ENCODE results near the gene BARHL1.
"Not testable (repeated sequence)": the region's sequence is repeated elsewhere in the genome, so short reads cannot be mapped to it uniquely, and the experiment has no call there.

BARHL1 gene

GRCh38 chr9:132547976-132548730 lies 34.3 kb upstream of the BARHL1 start:
- DNase-seq (no peak), ATAC-seq (replicated peaks) (no peak)
- Mint-ChIP-seq H3K27ac (no peak overlapping the region), H3K9me3 (peaks cover 1 to 2% of the 10 kb centered on the region in 2 donors), H3K27me3 (peaks cover 37 to 58% of the 10 kb centered on the region in 2 donors), H3K4me3 (no peak overlapping the region), H3K4me1 (peaks cover 3 to 9% of the 10 kb centered on the region in 2 donors), H3K36me3 (no peaks in the 10 kb centered on the region)

GRCh38 chr9:132548751-132549640 lies 33.4 kb upstream of the BARHL1 start:
- Mint-ChIP-seq H3K4me1 (peaks cover 3 to 9% of the 10 kb centered on the region in 2 donors), H3K36me3 (peaks cover 0 to 4% of the 10 kb centered on the region in 2 donors), H3K27ac (no peak overlapping the region), H3K4me3 (no peak overlapping the region), H3K9me3 (peaks cover 4 to 6% of the 10 kb centered on the region in 2 donors), H3K27me3 (peaks cover 38 to 55% of the 10 kb centered on the region in 2 donors)
- DNase-seq (no peak), ATAC-seq (replicated peaks) (no peak)

GRCh38 chr9:132551556-132551955 lies 30.9 kb upstream of the BARHL1 start:
- H3K27ac Mint-ChIP-seq, result no peak overlapping the region
- H3K27me3 Mint-ChIP-seq, result peaks cover 34 to 56% of the 10 kb centered on the region in 2 donors
- ATAC-seq (replicated peaks) (no peak), DNase-seq (no peak)
- peaks cover 0 to 3% of the 10 kb centered on the region in 2 donors for H3K4me1 Mint-ChIP-seq
- peaks cover 4 to 6% of the 10 kb centered on the region in 2 donors for H3K9me3 Mint-ChIP-seq
- H3K36me3 Mint-ChIP-seq, result peaks cover 0 to 4% of the 10 kb centered on the region in 2 donors
- no peak overlapping the region for H3K4me3 Mint-ChIP-seq

- Mint-ChIP-seq H3K9me3 (peaks cover 4 to 6% of the 10 kb centered on the region in 2 donors), H3K36me3 (peaks cover 0 to 4% of the 10 kb centered on the region in 2 donors), H3K4me3 (no peak overlapping the region), H3K4me1 (no peaks in the 10 kb centered on the region), H3K27me3 (peaks cover 34 to 51% of the 10 kb centered on the region in 2 donors), H3K27ac (no peak overlapping the region)
- DNase-seq (no peak), ATAC-seq (replicated peaks) (no peak)
These were observed 30.4 kb upstream of the BARHL1 start for GRCh38 chr9:132552041-132552440.

- H3K27ac Mint-ChIP-seq, result no peak overlapping the region
- H3K9me3 Mint-ChIP-seq, result peaks cover 4 to 6% of the 10 kb centered on the region in 2 donors
- no peaks in the 10 kb centered on the region for H3K4me1 Mint-ChIP-seq
- H3K36me3 Mint-ChIP-seq, result peaks cover 0 to 4% of the 10 kb centered on the region in 2 donors
- no peak for DNase-seq
- H3K4me3 Mint-ChIP-seq, result no peak overlapping the region
- H3K27me3 Mint-ChIP-seq, result peaks cover 35 to 46% of the 10 kb centered on the region in 2 donors
- no peak for ATAC-seq (replicated peaks)
These were observed 27.7 kb upstream of the BARHL1 start for GRCh38 chr9:132554755-132555154.

- Mint-ChIP-seq H3K27ac (no peak overlapping the region), H3K4me1 (no peaks in the 10 kb centered on the region), H3K4me3 (no peak overlapping the region), H3K9me3 (peaks cover 4 to 6% of the 10 kb centered on the region in 2 donors), H3K36me3 (peaks cover 0 to 4% of the 10 kb centered on the region in 2 donors), H3K27me3 (peaks cover 36 to 48% of the 10 kb centered on the region in 2 donors)
- DNase-seq (no peak), ATAC-seq (replicated peaks) (no peak)
These were observed 26.9 kb upstream of the BARHL1 start for GRCh38 chr9:132555528-132555927.

- ATAC-seq (replicated peaks) (no peak), DNase-seq (no peak)
- H3K4me3 Mint-ChIP-seq, result no peak overlapping the region
- no peaks in the 10 kb centered on the region for H3K4me1 Mint-ChIP-seq
- peaks cover 4 to 6% of the 10 kb centered on the region in 2 donors for H3K9me3 Mint-ChIP-seq
- H3K36me3 Mint-ChIP-seq, result peaks cover 0 to 4% of the 10 kb centered on the region in 2 donors
- peaks cover 34 to 50% of the 10 kb centered on the region in 2 donors for H3K27me3 Mint-ChIP-seq
- H3K27ac Mint-ChIP-seq, result no peak overlapping the region
These were observed 26.2 kb upstream of the BARHL1 start for GRCh38 chr9:132556235-132556634.

- no peak overlapping the region for H3K4me3 Mint-ChIP-seq
- H3K27ac Mint-ChIP-seq, result no peak overlapping the region
- peaks cover 4 to 6% of the 10 kb centered on the region in 2 donors for H3K9me3 Mint-ChIP-seq
- DNase-seq, result no peak
- ATAC-seq (replicated peaks), result no peak
- peaks cover 31 to 51% of the 10 kb centered on the region in 2 donors for H3K27me3 Mint-ChIP-seq
- no peaks in the 10 kb centered on the region for H3K4me1 Mint-ChIP-seq
- peaks cover 0 to 4% of the 10 kb centered on the region in 2 donors for H3K36me3 Mint-ChIP-seq
These were observed 25.7 kb upstream of the BARHL1 start for GRCh38 chr9:132556714-132557113.

GRCh38 chr9:132557159-132557558 lies 25.2 kb upstream of the BARHL1 start:
- ATAC-seq (replicated peaks) (no peak), DNase-seq (no peak)
- peaks cover 27 to 51% of the 10 kb centered on the region in 2 donors for H3K27me3 Mint-ChIP-seq
- H3K9me3 Mint-ChIP-seq, result peaks cover 4 to 6% of the 10 kb centered on the region in 2 donors
- H3K4me3 Mint-ChIP-seq, result no peak overlapping the region
- no peaks in the 10 kb centered on the region for H3K4me1 Mint-ChIP-seq
- peaks cover 0 to 4% of the 10 kb centered on the region in 2 donors for H3K36me3 Mint-ChIP-seq
- no peak overlapping the region for H3K27ac Mint-ChIP-seq

- Mint-ChIP-seq H3K27ac (no peak overlapping the region), H3K36me3 (no peaks in the 10 kb centered on the region), H3K4me3 (no peak overlapping the region), H3K27me3 (peaks cover 17 to 49% of the 10 kb centered on the region in 2 donors), H3K9me3 (no peaks in the 10 kb centered on the region), H3K4me1 (no peaks in the 10 kb centered on the region)
- ATAC-seq (replicated peaks), result no peak
- no peak for DNase-seq
These were observed 22.7 kb upstream of the BARHL1 start for GRCh38 chr9:132559711-132560110.

- H3K36me3 Mint-ChIP-seq, result no peaks in the 10 kb centered on the region
- H3K4me1 Mint-ChIP-seq, result no peaks in the 10 kb centered on the region
- no peaks in the 10 kb centered on the region for H3K9me3 Mint-ChIP-seq
- ATAC-seq (replicated peaks) (no peak), DNase-seq (no peak)
- H3K4me3 Mint-ChIP-seq, result no peak overlapping the region
- H3K27ac Mint-ChIP-seq, result peak overlapping the region; percentile 10
- H3K27me3 Mint-ChIP-seq, result peaks cover 11 to 39% of the 10 kb centered on the region in 2 donors
These were observed 21.7 kb upstream of the BARHL1 start for GRCh38 chr9:132560616-132561202.

- DNase-seq (no peak), ATAC-seq (replicated peaks) (no peak)
- Mint-ChIP-seq H3K36me3 (no peaks in the 10 kb centered on the region), H3K27ac (no peak overlapping the region), H3K27me3 (peaks cover 9 to 37% of the 10 kb centered on the region in 2 donors), H3K4me3 (no peak overlapping the region), H3K4me1 (no peaks in the 10 kb centered on the region), H3K9me3 (no peaks in the 10 kb centered on the region)
These were observed 20.2 kb upstream of the BARHL1 start for GRCh38 chr9:132562306-132562573.

GRCh38 chr9:132564526-132564925 lies 17.9 kb upstream of the BARHL1 start:
- ATAC-seq (replicated peaks), result no peak
- peaks cover 4 to 33% of the 10 kb centered on the region in 2 donors for H3K27me3 Mint-ChIP-seq

GRCh38 chr9:132568787-132569186 lies 13.6 kb upstream of the BARHL1 start:
- H3K27me3 Mint-ChIP-seq, result peaks cover 24 to 33% of the 10 kb centered on the region in 2 donors
- H3K36me3 Mint-ChIP-seq; H3K4me3 Mint-ChIP-seq; H3K9me3 Mint-ChIP-seq; H3K4me1 Mint-ChIP-seq; DNase-seq; ATAC-seq (replicated peaks); H3K27ac Mint-ChIP-seq: not testable (repeated sequence)

More at GRCh38 chr9:132564526-132564925, 17.9 kb upstream of the BARHL1 start:
- Mint-ChIP-seq H3K4me1 (no peaks in the 10 kb centered on the region), H3K9me3 (no peaks in the 10 kb centered on the region), H3K27ac (no peak overlapping the region), H3K4me3 (no peak overlapping the region), H3K36me3 (no peaks in the 10 kb centered on the region)
- no peak for DNase-seq

Measured in stimulated activated naive B cell treated with anti-CD40 and anti-IgM and Interleukin-4, amounts not matched to agents 10 μg/mL and 1 μg/mL and 100 μg/mL, for 72 hours (primary cell).